TTC549 (cell line): ENCODE results near the gene GPR108.
"Not testable (repeated sequence)": the region's sequence is repeated elsewhere in the genome, so short reads cannot be mapped to it uniquely, and the experiment has no call there.

Experiments
- FAIRE-seq: peaks from 2 replicates; lab custom pipeline; 2012; peaks lifted over from hg19 to GRCh38; lab: Jason Lieb, UNC

The GPR108 gene

GRCh38 chr19:6719540-6719861 lies 17.9 kb downstream of the GPR108 start:
- FAIRE-seq: no peak

- FAIRE-seq: no peak
These were observed 18.4 kb downstream of the GPR108 start for GRCh38 chr19:6718741-6719539.

- no peak for FAIRE-seq
These were observed 19.2 kb downstream of the GPR108 start for GRCh38 chr19:6718111-6718740.

GRCh38 chr19:6717441-6717971 lies 19.9 kb downstream of the GPR108 start:
- no peak for FAIRE-seq

- no peak for FAIRE-seq
These were observed 20.3 kb downstream of the GPR108 start for GRCh38 chr19:6717036-6717435.

GRCh38 chr19:6716610-6716970 lies 20.8 kb downstream of the GPR108 start:
- FAIRE-seq: no peak

GRCh38 chr19:6714749-6715555 lies 22.4 kb downstream of the GPR108 start:
- no peak for FAIRE-seq

GRCh38 chr19:6713773-6714692 lies 23.3 kb downstream of the GPR108 start:
- no peak for FAIRE-seq

- no peak for FAIRE-seq
These were observed 24.4 kb downstream of the GPR108 start for GRCh38 chr19:6712692-6713670.

GRCh38 chr19:6712231-6712630 lies 25.1 kb downstream of the GPR108 start:
- no peak for FAIRE-seq

- no peak for FAIRE-seq
These were observed 25.8 kb downstream of the GPR108 start for GRCh38 chr19:6711605-6712004.

GRCh38 chr19:6711078-6711361 lies 26.4 kb downstream of the GPR108 start:
- FAIRE-seq: no peak

GRCh38 chr19:6710273-6711077 lies 26.9 kb downstream of the GPR108 start:
- no peak for FAIRE-seq

- no peak for FAIRE-seq
These were observed 27.8 kb downstream of the GPR108 start for GRCh38 chr19:6709549-6709948.

- FAIRE-seq: not testable (repeated sequence)
These were observed 28.5 kb downstream of the GPR108 start for GRCh38 chr19:6708913-6709312.

- no peak for FAIRE-seq
These were observed 29.0 kb downstream of the GPR108 start for GRCh38 chr19:6708346-6708745.

GRCh38 chr19:6707658-6708018 lies 29.7 kb downstream of the GPR108 start:
- FAIRE-seq: no peak

- no peak for FAIRE-seq
These were observed 30.2 kb downstream of the GPR108 start for GRCh38 chr19:6707011-6707657.

GRCh38 chr19:6706633-6706958 lies 30.8 kb downstream of the GPR108 start:
- FAIRE-seq: no peak
